Mammary epithelial cell (primary cell): ENCODE measurements around the gene GHRHR.

Experiments
- EZH2 ChIP-seq: IDR thresholded peaks from 2 replicates; pipeline ENCODE4 v1.6.1; 2012; ENCODE audit warnings: low read length, inconsistent platforms, borderline replicate concordance
- TF ChIP-seq, protein P1 (sequence below), 2 donors: IDR thresholded peaks in 1 of 2; conservative IDR thresholded peaks in 1 of 2; 2 replicates each; pipeline ENCODE4 v1.5.1; 2011 to 2012; ENCODE audit warnings: inconsistent platforms in 2 of 2, low read length in 2 of 2, mild to moderate bottlenecking in 2 of 2, control low read depth in 1 of 2, low read depth in 1 of 2; ENCODE audit not compliant: insufficient read depth in 1 of 2; ENCODE audit errors: extremely low read depth in 1 of 2

DNA sequence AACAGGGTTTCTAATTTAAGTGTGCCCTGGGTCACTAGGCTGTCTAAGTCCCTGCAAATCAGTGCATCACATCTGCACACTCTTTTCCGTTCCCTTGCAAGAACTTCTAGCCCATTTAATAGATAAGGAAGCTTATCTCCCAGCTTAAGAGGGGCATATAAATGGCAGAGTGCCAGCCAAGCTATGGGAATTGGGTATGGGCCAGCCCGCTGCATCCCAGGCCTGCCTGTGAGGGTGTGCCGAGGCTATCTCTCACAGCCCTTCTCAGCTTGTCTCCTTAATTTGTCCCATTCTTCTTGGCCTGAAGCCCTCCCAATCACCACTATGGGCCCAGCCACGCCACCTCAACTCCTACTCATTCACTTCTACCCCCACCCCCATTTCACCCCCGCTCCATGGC is 37.4 kb upstream of the GHRHR start:
- TF ChIP-seq, protein P1, sequence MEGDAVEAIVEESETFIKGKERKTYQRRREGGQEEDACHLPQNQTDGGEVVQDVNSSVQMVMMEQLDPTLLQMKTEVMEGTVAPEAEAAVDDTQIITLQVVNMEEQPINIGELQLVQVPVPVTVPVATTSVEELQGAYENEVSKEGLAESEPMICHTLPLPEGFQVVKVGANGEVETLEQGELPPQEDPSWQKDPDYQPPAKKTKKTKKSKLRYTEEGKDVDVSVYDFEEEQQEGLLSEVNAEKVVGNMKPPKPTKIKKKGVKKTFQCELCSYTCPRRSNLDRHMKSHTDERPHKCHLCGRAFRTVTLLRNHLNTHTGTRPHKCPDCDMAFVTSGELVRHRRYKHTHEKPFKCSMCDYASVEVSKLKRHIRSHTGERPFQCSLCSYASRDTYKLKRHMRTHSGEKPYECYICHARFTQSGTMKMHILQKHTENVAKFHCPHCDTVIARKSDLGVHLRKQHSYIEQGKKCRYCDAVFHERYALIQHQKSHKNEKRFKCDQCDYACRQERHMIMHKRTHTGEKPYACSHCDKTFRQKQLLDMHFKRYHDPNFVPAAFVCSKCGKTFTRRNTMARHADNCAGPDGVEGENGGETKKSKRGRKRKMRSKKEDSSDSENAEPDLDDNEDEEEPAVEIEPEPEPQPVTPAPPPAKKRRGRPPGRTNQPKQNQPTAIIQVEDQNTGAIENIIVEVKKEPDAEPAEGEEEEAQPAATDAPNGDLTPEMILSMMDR (conservative IDR thresholded peaks at IDR 0.05 in 1 of 2, IDR thresholded peaks at IDR 0.05 in 1 of 2; ENCODE audit: extremely low read depth in 1 of 2, insufficient read depth in 1 of 2, low read depth in 1 of 2, low read length in 2 of 2): no peak
- TF ChIP-seq EZH2: no peak
